EL (cell line): ENCODE measurements around the gene MAST4.

Source experiments
- DNase-seq: peaks from one replicate; pipeline ENCODE4 v3.0.0-alpha.2; 2016

Gene MAST4

GRCh38 chr5:66606713-66607112 lies 10.5 kb downstream of the MAST4 start:
- no peak for DNase-seq

DNA sequence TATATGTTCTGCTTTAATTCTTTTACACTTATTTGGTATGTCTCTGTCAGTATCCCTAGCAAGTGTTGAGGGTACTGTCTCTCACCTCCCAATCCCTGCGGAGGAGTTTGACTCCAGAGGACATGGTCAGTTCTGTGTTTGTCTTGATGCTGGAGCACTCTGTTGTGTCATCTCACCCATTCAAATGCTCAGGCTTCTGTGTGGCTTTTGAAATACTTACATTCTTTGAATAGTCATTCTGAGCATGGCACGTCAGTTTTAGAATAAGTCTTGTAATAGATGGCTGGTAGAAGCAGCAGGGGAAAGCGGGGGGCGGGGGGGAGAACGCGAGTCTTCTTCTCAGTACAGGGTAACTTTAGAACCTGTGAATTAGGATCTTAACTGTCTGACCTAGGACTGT lies 12.3 kb downstream of the MAST4 start:
- DNase-seq = no peak

GRCh38 chr5:66609615-66610014 lies 13.4 kb downstream of the MAST4 start:
- DNase-seq = no peak

- no peak for DNase-seq
Observed at GRCh38 chr5:66612226-66612625, 16.0 kb downstream of the MAST4 start.

DNA sequence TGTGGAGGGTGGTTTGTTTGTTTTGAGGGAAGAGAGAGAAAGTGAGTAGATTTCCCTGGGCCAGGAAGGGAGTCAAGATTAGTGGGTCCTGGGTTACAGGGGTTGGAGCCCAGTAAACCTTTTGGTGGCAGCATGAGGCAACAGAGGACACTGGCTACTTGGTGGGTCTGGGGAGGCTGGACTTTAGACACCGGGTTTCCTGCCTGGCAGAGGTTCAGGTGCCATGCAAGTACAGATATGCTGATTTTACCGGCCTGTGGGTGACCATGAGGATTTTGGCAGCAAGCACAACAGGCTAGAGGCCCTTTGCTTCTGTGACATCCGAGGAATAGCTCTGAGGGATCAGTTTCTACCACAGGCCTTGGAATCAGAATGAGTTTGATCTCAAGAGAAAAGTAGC lies 18.9 kb downstream of the MAST4 start:
- DNase-seq = no peak

DNA sequence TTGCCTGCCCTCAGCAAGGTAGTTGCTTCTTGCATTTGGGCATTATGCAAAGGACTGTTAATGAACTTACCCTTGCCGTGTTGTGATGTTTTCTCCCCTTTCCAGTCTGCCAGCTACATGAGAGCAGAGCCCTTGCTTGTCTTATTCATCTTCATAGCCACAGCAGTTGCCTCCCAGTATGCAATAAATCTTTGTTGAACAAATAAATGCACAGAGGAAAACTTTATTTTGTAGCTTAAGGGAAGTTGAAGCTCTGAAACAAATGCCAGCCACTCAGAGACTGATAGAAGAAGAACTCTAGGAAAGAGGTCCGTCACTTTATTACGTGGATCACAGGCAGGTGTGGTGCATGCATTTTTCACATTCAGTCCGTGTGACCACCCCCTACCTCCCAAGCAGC lies 19.7 kb downstream of the MAST4 start:
- DNase-seq = no peak

- no peak for DNase-seq
Observed at GRCh38 chr5:66616520-66617225, 20.5 kb downstream of the MAST4 start.

GRCh38 chr5:66617226-66617861 lies 21.2 kb downstream of the MAST4 start:
- DNase-seq = no peak

DNA sequence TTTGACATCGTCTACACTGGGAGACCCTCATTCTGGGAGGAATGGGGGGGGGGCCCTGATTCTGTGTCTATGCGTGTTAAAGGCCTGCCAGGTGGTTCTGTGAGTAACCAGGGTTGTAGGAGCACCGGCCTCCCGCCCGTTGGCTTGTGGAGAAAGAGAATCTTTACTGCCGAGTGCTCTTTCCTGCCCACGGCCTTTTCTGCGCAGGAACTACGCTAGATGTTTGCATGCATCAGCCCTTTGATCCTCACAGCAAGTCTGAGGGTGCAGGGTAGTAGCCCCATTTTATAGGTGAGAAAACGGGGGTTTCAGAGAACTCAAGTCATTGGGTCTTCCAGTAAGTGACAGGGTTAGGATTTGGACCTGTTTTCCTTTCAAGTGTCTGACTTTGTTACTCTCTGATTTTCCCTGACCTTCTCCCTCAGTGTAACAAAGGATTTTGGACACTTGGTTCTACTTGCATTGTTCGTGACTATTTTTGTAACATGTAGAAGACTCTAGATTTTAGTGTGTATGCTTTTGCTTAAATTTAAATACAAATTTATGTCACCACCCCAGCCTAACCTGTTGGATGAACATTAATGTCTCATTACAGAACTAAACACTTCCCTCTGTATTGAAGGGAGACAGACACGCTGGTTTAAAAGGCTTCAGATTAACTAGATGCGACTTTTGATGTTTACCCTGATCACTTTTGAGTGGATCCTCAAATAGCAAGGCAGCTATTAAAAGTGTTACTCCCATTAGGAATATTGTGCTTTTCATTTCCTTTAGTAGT lies 22.0 kb downstream of the MAST4 start:
- no peak for DNase-seq

DNA sequence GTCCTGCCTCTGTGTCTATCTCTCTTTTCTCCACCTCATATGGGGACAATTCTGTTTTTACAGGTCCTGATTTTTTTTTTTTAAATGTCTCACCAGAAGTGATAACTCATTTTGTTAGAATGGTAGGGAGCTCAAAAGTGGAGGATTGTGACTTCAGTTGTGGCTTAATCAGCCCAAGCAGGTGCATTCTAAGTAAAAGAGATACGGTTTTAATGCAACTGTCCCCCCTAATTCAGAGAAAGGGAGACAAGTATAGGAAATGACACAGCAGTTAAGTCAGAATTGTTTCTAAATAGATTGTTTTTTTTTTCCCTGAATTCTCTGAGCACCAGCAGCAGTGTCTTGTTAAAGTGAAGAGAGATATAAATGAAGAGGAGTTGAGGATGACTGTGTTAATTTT lies 24.5 kb downstream of the MAST4 start:
- no peak for DNase-seq

GRCh38 chr5:66621146-66621545 lies 25.0 kb downstream of the MAST4 start:
- DNase-seq = no peak

DNA sequence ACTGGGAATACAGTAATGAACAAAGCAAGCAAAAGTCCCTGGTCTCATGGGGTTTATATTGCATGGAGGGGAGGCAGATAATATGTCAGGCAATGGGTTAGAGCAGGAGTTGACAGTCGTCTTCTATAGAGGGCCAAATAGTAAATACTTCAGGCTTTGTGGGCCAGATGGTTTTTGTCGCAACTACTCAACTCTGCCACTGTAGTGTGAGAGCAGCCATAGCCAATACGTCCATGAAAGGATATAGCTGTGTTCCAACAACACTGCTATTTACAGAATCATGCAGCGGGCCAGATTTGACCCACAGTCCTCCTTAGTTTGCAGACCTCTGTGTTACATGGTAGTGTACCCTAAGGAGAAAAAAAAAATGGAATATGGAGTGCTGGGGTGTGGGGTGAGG lies 25.5 kb downstream of the MAST4 start:
- no peak for DNase-seq

DNA sequence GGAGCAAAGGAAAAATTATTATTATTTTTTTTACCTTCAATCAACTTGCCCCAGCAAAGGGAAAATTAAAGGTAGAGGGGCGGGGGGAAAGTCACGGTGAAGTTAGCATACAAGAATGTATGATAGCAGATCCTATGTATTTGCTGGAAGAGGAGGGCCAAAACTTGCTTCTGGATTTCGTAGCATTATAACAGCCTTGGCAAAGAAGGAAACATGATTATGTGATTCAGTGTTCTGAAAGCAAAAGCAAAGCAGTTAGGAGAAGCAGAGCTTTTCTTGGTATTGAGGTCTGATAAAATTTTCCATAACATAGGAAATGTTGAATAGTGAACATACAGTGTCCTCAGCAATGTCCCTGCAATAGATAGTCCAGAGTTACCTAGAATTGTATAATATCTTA lies 32.4 kb downstream of the MAST4 start:
- DNase-seq = no peak

DNA sequence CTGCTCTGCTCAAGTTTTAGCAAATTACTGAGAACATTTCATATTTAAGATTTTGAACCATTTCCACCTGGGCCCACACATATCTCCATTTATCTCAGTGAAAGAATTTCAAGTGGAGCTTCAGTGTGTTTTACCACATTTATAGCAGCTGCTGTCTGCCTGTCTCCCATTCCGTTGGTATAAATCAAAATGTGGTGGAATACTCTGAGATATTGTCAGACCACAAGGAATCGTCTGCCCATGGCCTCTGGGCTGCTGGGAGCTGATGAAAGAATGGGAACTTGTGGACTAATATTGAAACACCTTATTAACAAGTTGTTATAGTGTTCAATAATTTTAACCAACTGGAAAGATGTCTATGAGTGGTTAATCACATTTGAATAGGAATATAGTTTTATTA lies 33.3 kb downstream of the MAST4 start:
- DNase-seq = no peak

- DNase-seq = no peak
Observed at GRCh38 chr5:66633754-66634153, 37.6 kb downstream of the MAST4 start.

GRCh38 chr5:66634601-66635000 lies 38.4 kb downstream of the MAST4 start:
- no peak for DNase-seq

- DNase-seq = no peak
Observed at GRCh38 chr5:66637994-66638393, 41.8 kb downstream of the MAST4 start.

GRCh38 chr5:66639037-66639436 lies 42.8 kb downstream of the MAST4 start:
- DNase-seq = no peak

GRCh38 chr5:66642538-66642937 lies 46.3 kb downstream of the MAST4 start:
- DNase-seq = no peak

GRCh38 chr5:66643387-66643786 lies 47.2 kb downstream of the MAST4 start:
- no peak for DNase-seq

- DNase-seq = no peak
Observed at GRCh38 chr5:66644111-66644510, 47.9 kb downstream of the MAST4 start.

DNA sequence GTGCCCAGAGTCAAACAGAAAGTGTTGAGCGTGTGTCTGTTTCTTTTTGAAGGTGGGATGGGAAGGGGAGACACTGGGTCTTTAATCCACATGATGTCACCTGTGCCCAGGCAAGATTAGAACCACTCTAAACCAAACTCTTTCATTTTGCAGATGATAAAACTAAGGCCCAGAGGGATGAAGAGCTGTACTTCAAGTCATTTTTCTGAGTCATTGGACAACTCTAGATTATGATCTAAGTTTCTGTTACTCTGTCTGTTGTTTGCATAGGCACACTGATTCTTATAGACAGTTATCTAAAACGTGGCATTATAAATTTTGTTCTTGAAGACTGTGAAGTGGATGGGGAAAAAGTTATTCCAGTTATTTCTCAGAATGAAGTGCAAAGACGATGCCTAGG lies 48.8 kb downstream of the MAST4 start:
- DNase-seq = no peak

- DNase-seq = no peak
Observed at GRCh38 chr5:66646570-66646969, 50.4 kb downstream of the MAST4 start.

DNA sequence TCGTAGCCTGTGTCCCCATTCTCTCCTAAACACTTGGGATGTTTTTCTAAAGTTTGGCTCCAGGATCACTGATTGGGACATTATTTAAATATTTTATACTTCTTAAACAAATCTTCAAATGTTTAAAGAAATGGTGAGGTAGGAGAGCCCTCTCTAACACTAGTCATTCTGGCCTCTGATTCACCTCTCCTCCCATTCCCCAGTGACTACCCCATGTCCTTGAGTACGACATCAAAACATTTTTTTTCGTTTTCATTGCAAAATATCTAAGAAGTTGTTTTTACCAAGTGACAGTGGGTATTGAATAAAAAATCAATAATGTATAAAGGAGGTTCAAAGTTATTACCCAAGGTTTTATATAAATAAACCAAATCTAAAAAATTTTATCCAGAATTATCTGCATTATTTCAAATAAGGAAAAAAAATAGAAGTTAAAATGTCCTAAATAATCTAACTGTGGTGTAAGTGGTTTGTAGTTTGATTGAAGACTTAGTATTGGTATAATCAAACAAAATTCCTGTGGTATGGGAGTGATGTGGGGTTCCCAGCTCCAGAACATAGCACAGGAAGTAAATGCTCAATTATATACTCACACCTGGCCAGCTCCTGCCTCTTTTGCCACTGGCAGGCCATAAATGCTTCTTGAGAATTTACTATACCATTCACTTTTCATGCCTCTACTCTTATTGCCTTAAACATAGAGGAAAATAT lies 51.1 kb downstream of the MAST4 start:
- DNase-seq = no peak
